HL-60 (cell line): Measurements from ENCODE around the gene GRM5.
"Not testable (repeated sequence)": the region's sequence is repeated elsewhere in the genome, so short reads cannot be mapped to it uniquely, and the experiment has no call there.

ENCODE experiments used
- DNase-seq, 2 experiments: peaks; one replicate each; pipeline ENCODE4 v3.0.0-alpha.2; 2010 to 2020; ENCODE audit warnings: low read depth in 1 of 2, low spot score in 1 of 2
- H3K27ac ChIP-seq: fragments of 250-450 bp; sonication (Bioruptor Pico); replicated peaks from 2 replicates; pipeline ENCODE4 v1.5.1; 2020; ENCODE audit warnings: mild to moderate bottlenecking, moderate library complexity
- H3K27me3 ChIP-seq: fragments of 250-450 bp; sonication (Bioruptor Pico); 2 replicates; pipeline ENCODE4 v1.5.1; 2021; ENCODE audit warnings: mild to moderate bottlenecking, moderate library complexity; ENCODE audit not compliant: insufficient read depth, poor library complexity, severe bottlenecking
- H3K4me3 ChIP-seq: replicated peaks from 2 replicates; pipeline ENCODE4 v1.5.1; 2011; ENCODE audit warnings: mild to moderate bottlenecking, control low read depth, low read length; ENCODE audit not compliant: insufficient read depth
- CTCF ChIP-seq: IDR thresholded peaks from one replicate; pipeline ENCODE4 v1.5.1; 2011; ENCODE audit warnings: low read length, control low read depth, inconsistent platforms; ENCODE audit not compliant: insufficient read depth
- GABPA ChIP-seq: IDR thresholded peaks from 2 replicates; pipeline ENCODE4 v1.6.1; 2012; ENCODE audit warnings: low read depth
- POLR2AphosphoS5 ChIP-seq: IDR thresholded peaks from 2 replicates; pipeline ENCODE4 v1.6.1; 2012; ENCODE audit warnings: low read depth
- REST ChIP-seq: IDR thresholded peaks from 2 replicates; pipeline ENCODE4 v1.6.1; 2012; ENCODE audit warnings: low read depth; ENCODE audit not compliant: insufficient replicate concordance
- SPI1 ChIP-seq: IDR thresholded peaks from 2 replicates; pipeline ENCODE4 v1.6.1; 2012; ENCODE audit warnings: low read depth, mild to moderate bottlenecking, borderline replicate concordance

GRM5 gene

GRCh38 chr11:88972210-88972609, 93.6 kb downstream of the GRM5 start:
- TF ChIP-seq GABPA (no peak), REST (no peak), POLR2AphosphoS5 (no peak), CTCF (no peak), SPI1 (no peak)
- H3K4me3 ChIP-seq: no peak overlapping the region
- H3K27me3 ChIP-seq: no peaks in the 10 kb centered on the region
- DNase-seq: no peak
- H3K27ac ChIP-seq: no peak overlapping the region

DNA sequence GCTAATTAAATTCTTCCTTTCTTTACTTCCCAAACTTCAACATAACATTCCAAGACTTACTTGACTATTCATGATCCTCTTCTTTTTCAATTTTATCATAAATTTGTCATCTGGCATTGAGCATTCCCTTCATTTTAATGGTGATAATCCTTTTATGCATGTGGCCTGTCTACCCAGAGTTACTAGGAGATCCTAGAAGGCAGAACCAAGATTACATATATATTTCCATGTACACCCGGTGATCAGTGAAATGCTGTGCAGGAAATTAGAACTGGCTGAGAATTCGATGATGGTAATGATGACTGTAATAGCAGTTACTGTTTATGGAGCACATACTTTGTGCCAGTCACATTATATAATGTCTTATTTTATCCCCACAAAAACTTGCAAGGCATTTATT, 104.2 kb downstream of the GRM5 start:
- not testable (repeated sequence) for H3K27ac ChIP-seq, DNase-seq, H3K4me3 ChIP-seq, H3K27me3 ChIP-seq

DNA sequence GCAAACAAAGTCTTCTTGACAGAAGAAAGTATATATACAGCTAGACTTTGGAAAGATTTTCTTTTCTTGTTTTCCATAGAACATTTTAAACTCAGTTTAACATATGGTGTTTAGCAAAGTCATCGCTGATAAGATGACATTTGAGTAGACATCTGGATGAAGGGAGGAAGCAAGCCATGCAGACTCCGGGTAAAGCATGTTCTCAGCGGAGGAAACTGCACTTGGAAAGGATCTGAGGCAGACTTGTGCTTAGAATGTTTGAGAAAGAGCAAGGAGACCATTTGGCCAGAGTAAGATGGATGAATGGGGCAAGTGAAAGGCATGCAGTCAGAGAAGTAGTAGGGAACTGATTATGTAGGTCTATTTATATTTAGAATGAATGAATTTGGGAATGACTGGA, 105.9 kb downstream of the GRM5 start:
- not testable (repeated sequence) for DNase-seq, H3K27me3 ChIP-seq, H3K4me3 ChIP-seq, H3K27ac ChIP-seq

GRCh38 chr11:88950975-88951374, 114.8 kb downstream of the GRM5 start:
- Histone ChIP-seq H3K27ac (no peak overlapping the region), H3K27me3 (no peaks in the 10 kb centered on the region), H3K4me3 (no peak overlapping the region)
- TF ChIP-seq SPI1 (no peak), REST (no peak), POLR2AphosphoS5 (no peak), CTCF (no peak), GABPA (no peak)
- no peak for DNase-seq

DNA sequence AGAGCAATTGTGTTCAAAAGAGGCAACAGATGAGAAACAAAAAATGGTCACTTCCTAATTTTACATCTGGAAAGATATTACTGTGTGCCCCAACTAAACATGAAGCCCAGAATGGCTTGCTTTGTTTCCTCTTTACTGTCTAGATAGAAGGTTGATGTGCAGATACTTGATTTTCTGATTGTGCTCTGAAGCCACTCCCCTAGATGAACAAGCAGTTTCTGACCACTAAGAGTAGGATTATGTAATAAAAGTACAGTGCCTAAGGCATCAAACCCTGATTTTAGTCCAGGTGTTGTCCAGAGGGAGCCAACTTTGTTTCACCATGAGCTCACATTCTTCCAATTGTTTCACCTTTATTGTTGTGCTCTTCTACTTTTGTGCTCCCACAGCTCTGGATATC, 116.9 kb downstream of the GRM5 start:
- H3K4me3 ChIP-seq, H3K27ac ChIP-seq, H3K27me3 ChIP-seq, DNase-seq: not testable (repeated sequence)

DNA sequence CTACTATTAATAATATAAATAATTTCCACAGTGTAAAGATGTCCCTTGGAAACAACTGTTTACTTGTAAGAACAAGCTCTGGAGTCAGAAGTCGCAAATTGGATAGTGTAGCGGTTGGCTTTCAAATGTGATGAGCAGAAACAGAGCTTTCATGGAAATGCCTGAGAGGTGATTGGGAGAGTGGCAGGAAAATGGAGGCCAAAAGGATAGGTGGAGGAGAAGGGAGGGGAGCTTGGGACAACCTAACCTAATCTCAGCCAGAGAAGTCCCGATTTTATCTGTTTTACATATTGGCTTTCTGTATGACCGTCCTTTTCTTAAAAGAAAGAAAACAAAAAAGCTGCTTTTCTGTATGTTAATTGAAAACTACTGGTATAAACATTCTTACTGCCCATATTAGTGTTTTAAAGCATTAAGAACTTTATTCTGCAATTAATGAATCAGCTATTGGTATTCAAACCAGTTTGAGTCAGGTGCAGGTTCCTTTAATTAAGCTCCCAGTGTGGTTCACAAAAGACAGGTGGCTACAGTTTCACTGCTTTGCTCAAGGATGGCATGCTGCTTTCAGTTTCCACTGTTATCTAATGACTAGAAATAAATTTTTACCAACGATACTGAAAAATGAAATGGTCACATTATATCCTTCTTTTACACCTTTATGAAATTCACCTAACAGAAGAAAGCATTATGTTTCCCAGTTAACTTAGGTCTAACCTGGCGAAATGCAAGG, 117.8 kb downstream of the GRM5 start:
- H3K27me3 ChIP-seq, DNase-seq, H3K27ac ChIP-seq, H3K4me3 ChIP-seq: not testable (repeated sequence)

DNA sequence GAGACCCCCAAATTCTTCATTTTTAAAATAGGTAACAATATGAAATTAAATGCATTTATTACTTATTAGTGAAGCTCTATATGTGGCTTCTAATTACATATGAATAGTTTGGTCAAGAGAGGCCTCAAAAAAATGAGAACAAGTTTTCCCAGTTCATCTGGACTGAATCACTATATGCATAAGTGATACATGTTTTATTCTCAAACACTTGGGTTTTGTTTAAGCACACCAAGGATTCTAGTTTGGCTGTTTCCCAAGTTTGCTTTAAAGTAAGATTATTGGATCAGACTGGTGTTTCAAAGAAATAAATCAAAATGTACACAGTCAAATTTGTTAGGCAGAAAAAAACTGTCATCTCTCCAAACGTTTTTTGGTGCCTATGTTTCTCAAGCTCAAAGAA, 136.1 kb downstream of the GRM5 start:
- H3K4me3 ChIP-seq, DNase-seq, H3K27me3 ChIP-seq, H3K27ac ChIP-seq: not testable (repeated sequence)

DNA sequence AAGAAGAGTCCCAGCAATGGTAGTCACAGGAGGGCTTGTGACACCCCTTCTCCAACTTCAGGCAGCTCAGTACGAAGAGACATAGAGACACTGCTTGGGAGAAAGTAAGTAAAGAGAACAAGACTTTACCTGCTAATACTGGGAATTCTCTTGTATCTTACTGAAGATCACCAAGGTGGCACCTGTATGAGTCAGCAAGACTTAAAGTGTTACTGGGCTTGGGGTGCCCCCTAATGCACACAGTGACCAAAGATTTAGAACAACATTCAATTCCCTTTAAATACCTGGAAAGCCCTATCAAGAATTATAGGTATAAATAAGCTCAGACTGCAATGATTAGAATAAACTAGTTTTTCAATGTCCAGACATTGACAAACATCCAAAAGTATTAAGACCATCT, 148.7 kb downstream of the GRM5 start:
- H3K27ac ChIP-seq, H3K27me3 ChIP-seq, H3K4me3 ChIP-seq, DNase-seq: not testable (repeated sequence)
